Activated CD4-positive, alpha-beta T cell treated with anti-CD3 and anti-CD28 coated beads, Interleukin-2, amount 50 U/mL, for 24 hours (primary cell): Measurements from ENCODE around the gene SOST.

ENCODE experiments used
- DNase-seq, 2 donors: peaks; one replicate each; pipeline ENCODE4 v3.0.0-alpha.2; 2020; ENCODE audit warnings: low read depth in 1 of 2, low spot score in 1 of 2

The SOST gene

GRCh38 chr17:43774304-43775250, 16.0 kb upstream of the SOST start:
- no peak for DNase-seq

GRCh38 chr17:43772877-43773648, 14.5 kb upstream of the SOST start:
- no peak for DNase-seq

GRCh38 chr17:43771463-43771862, 12.9 kb upstream of the SOST start:
- DNase-seq = no peak

GRCh38 chr17:43770957-43771356, 12.4 kb upstream of the SOST start:
- DNase-seq = no peak

- no peak for DNase-seq
These were observed 11.3 kb upstream of the SOST start for GRCh38 chr17:43769859-43770258.

- no peak for DNase-seq
These were observed 10.8 kb upstream of the SOST start for GRCh38 chr17:43769426-43769825.

GRCh38 chr17:43768943-43769342, 10.4 kb upstream of the SOST start:
- no peak for DNase-seq

- no peak for DNase-seq
These were observed 9.8 kb upstream of the SOST start for GRCh38 chr17:43768382-43768781.

GRCh38 chr17:43767713-43768059, 9.1 kb upstream of the SOST start:
- no peak for DNase-seq

GRCh38 chr17:43767053-43767712, 8.6 kb upstream of the SOST start:
- no peak for DNase-seq

GRCh38 chr17:43766413-43767052, 7.9 kb upstream of the SOST start:
- peak in 1 of 2 donors; percentile 26 for DNase-seq

GRCh38 chr17:43760254-43760852, 1.8 kb upstream of the SOST start:
- DNase-seq = peak; percentile 81 to 88

GRCh38 chr17:43759836-43760235, 1.2 kb upstream of the SOST start:
- no peak for DNase-seq

GRCh38 chr17:43758086-43758485, 505 bp downstream of the SOST start:
- DNase-seq = no peak

GRCh38 chr17:43757171-43757660, 1.4 kb downstream of the SOST start:
- DNase-seq = no peak

GRCh38 chr17:43756201-43756600, 2.4 kb downstream of the SOST start:
- DNase-seq = no peak

- DNase-seq = no peak
These were observed 3.2 kb downstream of the SOST start for GRCh38 chr17:43755389-43755875.

- DNase-seq = no peak
These were observed 3.6 kb downstream of the SOST start for GRCh38 chr17:43754947-43755346.

- no peak for DNase-seq
These were observed 5.0 kb downstream of the SOST start for GRCh38 chr17:43753493-43754129.

- DNase-seq = no peak
These were observed 8.4 kb downstream of the SOST start for GRCh38 chr17:43750153-43750552.
